Measurements from ENCODE around the gene ANKDD1B. TPM values are rescaled to one million over a fixed set of nuclear protein-coding genes. Genes with fewer than 3 reads are reported as not detected.

Gene ANKDD1B
- total RNA-seq, 2 donors from 2014 or later, result 1.6 TPM; not detected in 1

DNA sequence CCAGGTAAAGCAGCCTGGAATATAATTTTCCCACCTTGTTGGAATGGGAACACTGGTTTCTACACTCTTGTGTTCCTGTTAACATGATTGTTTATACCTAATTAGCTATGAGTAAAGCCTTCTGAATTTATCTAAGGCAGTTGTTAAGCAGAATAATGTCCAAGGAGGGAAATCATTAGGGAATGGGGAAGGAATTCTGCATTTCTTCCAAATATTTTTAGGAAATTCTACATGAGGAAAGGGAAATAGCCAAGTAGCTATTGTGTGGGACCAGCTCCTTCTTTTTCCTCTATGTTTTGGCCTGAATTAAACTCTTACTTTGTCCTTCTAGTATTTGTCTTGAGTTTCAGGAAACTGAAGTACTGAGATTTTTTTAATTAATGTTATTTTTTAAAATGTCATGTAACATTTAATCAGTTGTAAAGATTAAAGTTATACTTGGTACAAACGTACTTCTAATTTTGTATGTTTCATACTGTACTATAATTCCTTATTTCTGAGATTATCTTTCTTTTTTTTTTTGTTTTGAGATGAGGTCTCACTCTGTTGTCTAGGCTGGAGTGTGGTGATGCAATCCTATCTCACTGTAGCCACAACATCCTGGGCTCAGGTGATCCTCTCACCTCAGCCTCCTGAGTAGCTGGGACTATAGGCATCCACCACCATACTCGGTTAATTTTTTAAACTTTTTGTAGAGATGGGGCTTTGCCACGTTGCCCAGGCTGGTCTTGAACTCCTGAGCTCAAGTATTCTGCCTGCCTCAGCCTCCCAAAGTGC, 28.5 kb downstream of the ANKDD1B start:
- Histone ChIP-seq H3K36me3 (no peaks in the 10 kb centered on the region), H3K4me1 (ENCODE audit: control insufficient read depth in 1 of 2, low read depth in 2 of 2) (no peaks in the 10 kb centered on the region), H3K9me3 (no peaks in the 10 kb centered on the region), H3K27me3 (replicated peaks; ENCODE audit: insufficient read depth) (no peaks in the 10 kb centered on the region), H3K27ac (no peak overlapping the region), H3K4me3 (no peak overlapping the region)
- ATAC-seq (ENCODE audit: insufficient number of reproducible peaks, low FRiP score, low read depth) (no peak), DNase-seq (ENCODE audit: low spot score) (no peak)
- TF ChIP-seq, protein P1, sequence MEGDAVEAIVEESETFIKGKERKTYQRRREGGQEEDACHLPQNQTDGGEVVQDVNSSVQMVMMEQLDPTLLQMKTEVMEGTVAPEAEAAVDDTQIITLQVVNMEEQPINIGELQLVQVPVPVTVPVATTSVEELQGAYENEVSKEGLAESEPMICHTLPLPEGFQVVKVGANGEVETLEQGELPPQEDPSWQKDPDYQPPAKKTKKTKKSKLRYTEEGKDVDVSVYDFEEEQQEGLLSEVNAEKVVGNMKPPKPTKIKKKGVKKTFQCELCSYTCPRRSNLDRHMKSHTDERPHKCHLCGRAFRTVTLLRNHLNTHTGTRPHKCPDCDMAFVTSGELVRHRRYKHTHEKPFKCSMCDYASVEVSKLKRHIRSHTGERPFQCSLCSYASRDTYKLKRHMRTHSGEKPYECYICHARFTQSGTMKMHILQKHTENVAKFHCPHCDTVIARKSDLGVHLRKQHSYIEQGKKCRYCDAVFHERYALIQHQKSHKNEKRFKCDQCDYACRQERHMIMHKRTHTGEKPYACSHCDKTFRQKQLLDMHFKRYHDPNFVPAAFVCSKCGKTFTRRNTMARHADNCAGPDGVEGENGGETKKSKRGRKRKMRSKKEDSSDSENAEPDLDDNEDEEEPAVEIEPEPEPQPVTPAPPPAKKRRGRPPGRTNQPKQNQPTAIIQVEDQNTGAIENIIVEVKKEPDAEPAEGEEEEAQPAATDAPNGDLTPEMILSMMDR (IDR thresholded peaks at IDR 0.05), result no peak

DNA sequence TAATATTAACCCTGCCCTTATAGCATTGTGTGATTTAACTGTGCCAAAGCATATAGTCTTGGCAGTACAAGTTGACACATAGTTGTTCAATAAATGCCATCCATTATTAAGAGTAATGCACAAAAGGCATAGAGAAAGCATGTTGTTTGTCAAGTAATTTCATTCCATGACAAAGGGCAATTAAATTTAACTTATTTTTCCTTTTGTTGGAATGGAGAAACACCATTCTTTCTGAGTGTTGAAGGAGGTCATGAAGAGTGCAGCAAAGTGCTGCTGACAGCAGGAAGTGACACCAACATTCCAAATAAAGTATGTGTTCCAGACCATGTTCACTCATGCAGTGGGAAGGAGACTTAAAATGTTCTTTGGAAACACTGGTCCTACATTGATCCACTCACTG, 29.1 kb downstream of the ANKDD1B start:
- Histone ChIP-seq H3K27ac (no peak overlapping the region), H3K9me3 (no peaks in the 10 kb centered on the region), H3K27me3 (replicated peaks; ENCODE audit: insufficient read depth) (no peaks in the 10 kb centered on the region), H3K4me3 (no peak overlapping the region), H3K4me1 (ENCODE audit: control insufficient read depth in 1 of 2, low read depth in 2 of 2) (no peaks in the 10 kb centered on the region), H3K36me3 (no peaks in the 10 kb centered on the region)
- ATAC-seq (ENCODE audit: insufficient number of reproducible peaks, low FRiP score, low read depth), result no peak
- DNase-seq (ENCODE audit: low spot score), result no peak
- TF ChIP-seq, protein P1 (IDR thresholded peaks at IDR 0.05), result no peak

DNA sequence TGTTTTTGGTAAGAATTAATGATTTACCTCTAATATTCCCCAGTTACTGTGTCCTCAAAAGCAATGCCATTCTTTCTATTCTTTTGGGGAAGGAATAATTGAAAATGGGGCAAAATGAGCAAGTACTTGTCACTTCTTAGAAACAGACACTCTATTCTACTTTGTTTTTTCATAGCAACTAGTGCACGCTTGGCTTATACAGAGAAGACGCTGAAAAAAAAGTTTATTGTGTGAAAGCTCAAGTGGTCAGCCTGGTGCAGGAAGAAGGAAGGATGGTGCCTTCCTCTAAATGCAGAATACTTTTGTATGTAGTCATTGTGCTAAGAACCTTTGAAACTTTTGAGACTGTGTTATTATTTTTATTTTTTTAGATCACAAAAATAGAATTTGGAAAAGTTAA, 29.6 kb downstream of the ANKDD1B start:
- DNase-seq (ENCODE audit: low spot score), result no peak
- TF ChIP-seq, protein P1 (IDR thresholded peaks at IDR 0.05), result no peak

DNA sequence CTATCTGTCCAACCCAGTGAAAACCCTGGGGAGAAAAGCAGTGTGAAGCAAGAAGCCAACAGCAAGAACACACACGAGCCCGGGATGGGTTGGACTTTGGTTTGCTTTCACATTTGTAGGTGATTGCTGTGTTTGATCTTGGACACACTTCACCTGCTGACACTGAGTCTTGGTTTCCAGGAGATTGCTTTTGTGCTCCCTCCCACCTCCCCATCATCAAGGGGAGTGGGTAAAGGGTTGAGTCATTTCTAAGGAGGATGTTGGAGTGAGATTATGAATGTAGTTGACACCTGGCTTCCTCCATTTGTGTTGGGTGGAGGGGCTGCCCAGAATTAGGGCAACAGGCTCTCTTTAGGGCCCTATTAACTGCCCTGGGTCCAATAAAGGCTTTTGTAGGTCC, 37.5 kb downstream of the ANKDD1B start:
- TF ChIP-seq, protein P1 (IDR thresholded peaks at IDR 0.05), result no peak
- no peak overlapping the region for H3K27ac ChIP-seq
- no peaks in the 10 kb centered on the region for H3K27me3 ChIP-seq (replicated peaks; ENCODE audit: insufficient read depth)
- no peak overlapping the region for H3K4me3 ChIP-seq
- peaks cover 0 to 5% of the 10 kb centered on the region in 2 donors for H3K4me1 ChIP-seq (ENCODE audit: control insufficient read depth in 1 of 2, low read depth in 2 of 2)
- ATAC-seq (ENCODE audit: insufficient number of reproducible peaks, low FRiP score, low read depth), result no peak
- DNase-seq (ENCODE audit: low spot score), result no peak
- no peaks in the 10 kb centered on the region for H3K36me3 ChIP-seq
- H3K9me3 ChIP-seq, result no peaks in the 10 kb centered on the region

More for the DNA sequence above, 29.6 kb downstream of the ANKDD1B start:
- no peak overlapping the region for H3K27ac ChIP-seq
- no peak overlapping the region for H3K4me3 ChIP-seq
- ATAC-seq (ENCODE audit: insufficient number of reproducible peaks, low FRiP score, low read depth), result no peak
- H3K4me1 ChIP-seq (ENCODE audit: control insufficient read depth in 1 of 2, low read depth in 2 of 2), result no peaks in the 10 kb centered on the region
- H3K27me3 ChIP-seq (replicated peaks; ENCODE audit: insufficient read depth), result no peaks in the 10 kb centered on the region
- no peaks in the 10 kb centered on the region for H3K9me3 ChIP-seq
- H3K36me3 ChIP-seq, result no peaks in the 10 kb centered on the region

DNA sequence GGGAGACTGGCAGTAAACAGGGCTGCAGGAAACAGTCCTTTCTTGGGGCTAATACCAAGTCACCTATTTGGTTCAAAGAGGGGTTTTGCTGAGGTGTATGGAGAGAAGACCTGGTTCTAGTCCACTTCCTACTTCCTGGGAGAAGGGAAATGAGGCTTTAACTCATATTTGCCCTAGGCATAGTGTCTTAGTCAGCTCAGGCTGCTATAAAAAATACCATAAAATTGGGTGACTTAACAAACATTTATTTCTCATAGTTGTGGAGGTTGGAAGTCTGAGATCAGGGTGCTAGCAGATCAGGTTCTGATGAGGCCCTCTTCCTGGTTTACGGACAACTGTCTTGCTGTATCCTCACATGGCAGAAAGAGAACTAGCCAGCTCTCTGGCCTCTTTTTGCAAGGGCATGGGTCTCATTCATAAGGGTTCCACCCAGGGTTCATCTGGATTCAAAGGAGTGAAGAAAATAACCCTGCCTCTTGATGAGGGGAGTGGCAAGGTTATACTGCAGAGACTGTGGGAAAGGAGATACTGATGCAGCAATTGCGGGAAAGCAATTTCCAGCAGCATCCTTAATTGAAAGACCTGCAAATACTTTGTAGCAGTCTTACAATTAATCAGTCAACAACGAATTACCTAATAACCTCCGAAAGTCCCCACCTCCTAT, 40.5 kb downstream of the ANKDD1B start:
- DNase-seq (ENCODE audit: low spot score) (no peak), ATAC-seq (ENCODE audit: insufficient number of reproducible peaks, low FRiP score, low read depth) (no peak)
- TF ChIP-seq, protein P1 (IDR thresholded peaks at IDR 0.05), result no peak
- no peaks in the 10 kb centered on the region for H3K36me3 ChIP-seq
- no peak overlapping the region for H3K27ac ChIP-seq
- no peaks in the 10 kb centered on the region for H3K27me3 ChIP-seq (replicated peaks; ENCODE audit: insufficient read depth)
- peaks cover 4 to 9% of the 10 kb centered on the region in 2 donors for H3K4me1 ChIP-seq (ENCODE audit: control insufficient read depth in 1 of 2, low read depth in 2 of 2)
- no peaks in the 10 kb centered on the region for H3K9me3 ChIP-seq
- H3K4me3 ChIP-seq, result no peak overlapping the region
